HEK293T (cell line): Measurements from ENCODE around the gene SLCO4A1.

Experiments used
- CTCF ChIA-PET: fragments of 350-600 bp; formaldehyde crosslinking; extraction: SDS; loops from one replicate; lab custom pipeline; 2021; ENCODE audit warnings: antibody characterized with exemption, inconsistent platforms; lab: Yijun Ruan, JAX
- POLR2A ChIA-PET: fragments of 350-600 bp; formaldehyde crosslinking; extraction: SDS; loops from one replicate; lab custom pipeline; 2020; ENCODE audit warnings: antibody characterized with exemption, inconsistent platforms; lab: Yijun Ruan, JAX
- DNase-seq: peaks from one replicate; pipeline ENCODE4 v3.0.0; 2012; ENCODE audit warnings: mixed read lengths; ENCODE audit errors: extremely low spot score
- ARNT ChIP-seq: fragments of 450-650 bp; IDR thresholded peaks from 2 replicates; pipeline ENCODE4 v1.6.1; 2017; ENCODE audit warnings: mild to moderate bottlenecking
- BHLHE40 ChIP-seq: fragments of 450-650 bp; IDR thresholded peaks from 2 replicates; pipeline ENCODE4 v1.6.1; 2016; ENCODE audit warnings: mild to moderate bottlenecking, moderate library complexity, borderline replicate concordance
- CTBP1 ChIP-seq: fragments of 450-650 bp; IDR thresholded peaks from 2 replicates; pipeline ENCODE4 v1.6.1; 2016; ENCODE audit warnings: borderline replicate concordance
- ELF4 ChIP-seq: fragments of 450-650 bp; IDR thresholded peaks from 2 replicates; pipeline ENCODE4 v1.6.1; 2017; ENCODE audit warnings: antibody characterized with exemption
- FOXA1 ChIP-seq: fragments of 450-650 bp; IDR thresholded peaks from 2 replicates; pipeline ENCODE4 v1.6.1; 2016; ENCODE audit warnings: mild to moderate bottlenecking
- FOXK2 ChIP-seq: fragments of 450-650 bp; IDR thresholded peaks from 2 replicates; pipeline ENCODE4 v1.6.1; 2016; ENCODE audit warnings: mild to moderate bottlenecking
- FOXM1 ChIP-seq: fragments of 450-650 bp; IDR thresholded peaks from 2 replicates; pipeline ENCODE4 v1.6.1; 2017; ENCODE audit warnings: mild to moderate bottlenecking, borderline replicate concordance
- HDGF ChIP-seq: fragments of 450-650 bp; IDR thresholded peaks from 2 replicates; pipeline ENCODE4 v1.6.1; 2017; ENCODE audit warnings: antibody characterized with exemption, borderline replicate concordance
- L3MBTL2 ChIP-seq: fragments of 450-650 bp; conservative IDR thresholded peaks from 2 replicates; pipeline ENCODE4 v1.6.1; 2016; ENCODE audit warnings: mild to moderate bottlenecking
- LEF1 ChIP-seq: fragments of 450-650 bp; IDR thresholded peaks from 2 replicates; pipeline ENCODE4 v1.6.1; 2017; ENCODE audit warnings: mild to moderate bottlenecking, borderline replicate concordance
- NFRKB ChIP-seq: fragments of 450-650 bp; IDR thresholded peaks from 2 replicates; pipeline ENCODE4 v1.6.1; 2016; ENCODE audit warnings: mild to moderate bottlenecking, moderate library complexity
- SP1 ChIP-seq: fragments of 450-650 bp; IDR thresholded peaks from 2 replicates; pipeline ENCODE4 v1.6.1; 2017
- SUZ12 ChIP-seq: fragments of 450-650 bp; IDR thresholded peaks from 2 replicates; pipeline ENCODE4 v1.6.1; 2016; ENCODE audit warnings: mild to moderate bottlenecking
- TARDBP ChIP-seq: fragments of 450-650 bp; IDR thresholded peaks from 2 replicates; pipeline ENCODE4 v1.6.1; 2016
- ZNF384 ChIP-seq: fragments of 450-650 bp; IDR thresholded peaks from 2 replicates; pipeline ENCODE4 v1.6.1; 2016
- TF ChIP-seq, protein P1 (sequence below): fragments of 450-650 bp; IDR thresholded peaks from 2 replicates; pipeline ENCODE4 v1.6.1; 2016

The SLCO4A1 gene

DNA sequence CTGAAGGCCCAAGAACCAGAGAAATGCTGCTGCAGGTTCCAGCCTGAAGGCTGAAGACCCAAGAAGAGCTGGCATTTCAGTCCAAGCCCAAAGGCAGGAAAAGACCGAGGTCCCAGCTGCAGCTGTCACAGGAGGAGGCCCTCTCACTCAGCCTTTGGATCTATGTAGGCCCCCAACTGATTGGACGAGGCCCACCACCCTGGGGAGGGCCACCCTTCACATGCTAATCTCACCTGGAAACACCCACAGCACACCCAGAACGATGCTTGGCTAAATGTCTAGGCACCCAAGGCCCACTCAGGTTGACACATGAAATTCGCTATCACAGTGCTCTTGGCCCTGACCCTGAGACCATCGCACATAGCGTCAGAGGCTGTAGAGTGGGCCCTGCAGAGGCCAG, 6.8 kb downstream of the SLCO4A1 start:
- ChIA-PET CTCF (no interaction called here), POLR2A (interaction anchor here (0.8 kb wide), 1 partner anchor 8 kb away, joined by 3 read pairs; no protein-coding TSS in a partner anchor)
- TF ChIP-seq SP1 (no peak), HDGF (no peak), SUZ12 (no peak), TARDBP (no peak), FOXK2 (no peak), L3MBTL2 (no peak), FOXM1 (no peak), ELF4 (no peak), BHLHE40 (no peak)
- no peak for DNase-seq

DNA sequence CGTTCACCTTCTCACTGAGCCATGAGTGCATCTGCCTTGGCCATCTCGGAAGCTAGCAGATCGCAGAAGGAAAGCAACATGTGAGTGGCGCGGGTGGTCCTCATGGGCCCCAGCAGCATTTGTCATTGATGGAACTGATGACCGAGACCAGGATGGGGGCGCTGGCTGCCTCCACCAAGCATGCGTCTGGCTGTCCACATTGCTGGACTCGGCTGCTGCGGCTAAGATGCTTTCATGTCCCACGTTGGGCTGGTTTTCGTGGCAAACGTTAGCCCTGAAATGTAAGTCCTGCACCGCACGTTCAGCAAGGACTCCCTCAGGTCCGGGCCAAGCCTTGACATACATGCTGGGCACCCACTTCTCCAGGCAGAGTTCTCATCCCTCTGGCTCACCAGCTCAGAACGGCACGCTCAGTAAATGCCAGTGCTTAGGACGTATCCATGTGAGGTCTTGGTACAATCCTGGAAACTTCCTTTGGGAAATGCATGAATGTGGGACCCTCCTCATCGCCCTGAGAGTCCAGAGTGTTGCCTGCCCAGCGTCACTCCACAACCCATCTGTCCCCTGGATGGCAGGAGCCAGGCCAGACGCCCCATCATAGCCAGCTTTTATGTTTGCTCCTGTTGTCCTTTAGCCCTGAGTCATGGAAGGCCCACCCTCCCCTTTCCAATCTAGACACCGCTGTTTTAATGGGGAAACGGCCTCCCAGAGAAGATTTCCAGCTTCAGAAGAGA, 8.4 kb downstream of the SLCO4A1 start:
- ChIA-PET POLR2A (interaction anchor here (0.8 to 1.7 kb wide), 3 partner anchors 8 to 145 kb away, joined by 3 to 11 read pairs (median 3); partner anchors contain the start of genes MRGBP and SLCO4A1), CTCF (interaction anchor here (0.6 to 1.1 kb wide), 3 partner anchors 14 to 241 kb away, joined by 3 read pairs; no protein-coding TSS in a partner anchor)
- TF ChIP-seq TARDBP (no peak), FOXK2 (no peak), CTBP1 (no peak), ARNT (no peak), L3MBTL2 (no peak), LEF1 (no peak), ELF4 (no peak), HDGF (no peak), ZNF384 (no peak), NFRKB (no peak)
- TF ChIP-seq, protein P1, sequence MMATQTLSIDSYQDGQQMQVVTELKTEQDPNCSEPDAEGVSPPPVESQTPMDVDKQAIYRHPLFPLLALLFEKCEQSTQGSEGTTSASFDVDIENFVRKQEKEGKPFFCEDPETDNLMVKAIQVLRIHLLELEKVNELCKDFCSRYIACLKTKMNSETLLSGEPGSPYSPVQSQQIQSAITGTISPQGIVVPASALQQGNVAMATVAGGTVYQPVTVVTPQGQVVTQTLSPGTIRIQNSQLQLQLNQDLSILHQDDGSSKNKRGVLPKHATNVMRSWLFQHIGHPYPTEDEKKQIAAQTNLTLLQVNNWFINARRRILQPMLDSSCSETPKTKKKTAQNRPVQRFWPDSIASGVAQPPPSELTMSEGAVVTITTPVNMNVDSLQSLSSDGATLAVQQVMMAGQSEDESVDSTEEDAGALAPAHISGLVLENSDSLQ: no peak
- DNase-seq: no peak

DNA sequence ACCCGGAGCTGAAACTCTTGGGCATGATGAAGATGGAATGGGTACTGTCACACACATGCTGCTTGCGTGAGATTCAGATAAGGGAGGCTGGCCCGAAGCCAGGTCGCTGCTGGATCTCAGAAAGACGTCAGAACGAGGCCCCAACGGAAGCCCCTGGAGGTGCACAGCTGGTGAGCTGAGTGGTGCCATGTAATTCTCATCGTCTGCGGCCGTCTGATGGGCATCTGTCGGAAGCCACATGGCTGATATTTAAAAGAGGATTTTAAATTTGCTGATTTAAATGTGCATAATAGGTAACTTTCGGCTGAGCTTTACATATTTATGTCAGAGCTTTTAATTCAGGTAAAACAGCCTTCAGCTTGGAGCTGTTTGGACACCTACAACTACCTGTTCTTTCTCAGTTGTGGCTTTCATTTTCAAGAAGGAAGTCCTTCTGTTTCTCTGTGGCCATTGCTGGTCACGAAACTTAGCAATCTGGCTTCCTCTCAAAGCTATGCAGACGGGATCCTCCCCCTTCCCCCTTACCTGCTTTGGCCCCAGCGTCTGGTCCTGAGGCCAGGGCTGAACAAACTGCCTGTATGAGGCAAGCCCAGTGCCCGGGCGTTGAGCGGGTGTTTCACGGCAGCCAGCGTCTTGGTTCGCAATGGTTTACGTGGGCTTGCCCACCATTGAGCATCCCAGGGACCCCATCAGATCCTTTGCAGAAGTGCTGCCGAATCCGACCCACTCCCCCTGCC, 9.2 kb downstream of the SLCO4A1 start:
- ChIA-PET CTCF (interaction anchor here (0.7 to 1.1 kb wide), 2 partner anchors 13 to 241 kb away, joined by 3 read pairs; no protein-coding TSS in a partner anchor), POLR2A (interaction anchor here (1.2 to 1.7 kb wide), 2 partner anchors 9 to 145 kb away, joined by 3 to 11 read pairs; partner anchors contain the start of genes MRGBP and SLCO4A1)
- no peak for DNase-seq
- TF ChIP-seq L3MBTL2 (no peak), ZNF384 (no peak), NFRKB (no peak), CTBP1 (no peak)

DNA sequence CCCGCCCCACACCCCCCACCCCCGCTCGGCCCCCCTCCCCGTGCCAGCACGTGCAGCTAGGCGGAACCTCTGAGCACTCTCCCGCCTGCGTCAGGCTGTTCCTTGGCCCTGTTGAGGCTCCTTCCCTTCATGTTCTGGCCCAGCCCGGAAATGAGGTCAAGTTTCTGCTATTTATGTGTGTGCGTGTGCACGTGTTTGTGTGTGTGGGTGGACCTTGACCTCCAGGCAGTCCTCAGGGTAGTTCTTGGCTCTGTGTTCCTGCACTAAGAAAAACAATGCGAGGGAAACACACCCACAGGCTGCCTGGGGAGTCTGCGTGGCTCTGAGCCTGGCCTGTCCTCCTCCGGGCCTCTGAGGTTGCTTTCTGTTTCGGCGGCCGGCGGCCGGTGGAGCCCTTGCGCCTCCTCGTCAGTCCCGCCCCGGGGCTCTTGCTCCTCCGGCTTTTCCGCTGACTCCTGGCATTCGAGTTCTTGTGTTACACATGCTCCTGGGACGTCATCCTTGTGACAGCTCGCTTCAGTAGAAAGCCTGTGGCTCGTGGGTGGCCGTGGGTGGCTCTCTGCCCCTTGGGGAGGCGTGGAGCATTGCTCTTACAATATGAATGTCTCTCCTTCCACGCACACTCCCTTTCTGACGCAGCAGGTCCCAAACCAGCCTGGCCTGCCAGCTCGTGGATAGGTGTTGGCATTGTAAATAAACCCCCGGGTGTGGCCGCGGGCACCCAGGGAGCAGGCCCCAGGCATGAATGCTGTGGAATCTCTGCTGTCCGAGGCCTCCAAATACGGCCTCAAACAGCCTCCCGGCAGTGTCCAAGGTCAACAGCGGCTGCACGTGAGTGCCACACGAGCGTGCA, 10.0 kb downstream of the SLCO4A1 start:
- ChIA-PET CTCF (interaction anchor here (0.6 kb wide), 1 partner anchor 156 kb away, joined by 3 read pairs; no protein-coding TSS in a partner anchor), POLR2A (interaction anchor here (1.2 kb wide), 1 partner anchor 144 kb away, joined by 3 read pairs; the partner anchor contains the start of gene MRGBP)
- TF ChIP-seq L3MBTL2 (peak; percentile 78), SUZ12 (no peak)
- peak; percentile 53 for DNase-seq

DNA sequence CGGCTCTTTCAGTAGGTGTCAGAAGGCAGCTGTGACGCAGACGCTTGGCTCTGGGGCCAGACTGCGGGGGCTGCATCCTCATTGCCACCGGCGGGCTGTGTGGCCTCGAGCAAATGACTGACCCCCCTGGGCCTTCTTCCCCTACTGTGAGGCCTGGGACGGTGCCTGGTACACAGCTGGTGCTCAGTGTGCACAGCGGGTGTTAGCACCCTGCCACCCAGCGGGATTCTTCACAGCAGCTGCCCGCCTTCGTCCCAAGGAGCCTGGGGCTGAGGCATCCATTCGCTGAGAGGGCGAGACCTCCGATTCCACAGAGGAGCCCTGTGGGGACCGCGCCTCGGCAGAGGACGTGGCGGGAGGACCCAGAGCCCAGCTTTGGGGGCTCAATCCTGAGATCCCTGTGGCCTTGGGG, 10.6 kb downstream of the SLCO4A1 start:
- no peak for TF ChIP-seq ZNF384
- no peak for DNase-seq
- CTCF ChIA-PET: interaction anchor here (0.6 kb wide), 1 partner anchor 155 kb away, joined by 3 read pairs; no protein-coding TSS in a partner anchor
- POLR2A ChIA-PET: no interaction called here

DNA sequence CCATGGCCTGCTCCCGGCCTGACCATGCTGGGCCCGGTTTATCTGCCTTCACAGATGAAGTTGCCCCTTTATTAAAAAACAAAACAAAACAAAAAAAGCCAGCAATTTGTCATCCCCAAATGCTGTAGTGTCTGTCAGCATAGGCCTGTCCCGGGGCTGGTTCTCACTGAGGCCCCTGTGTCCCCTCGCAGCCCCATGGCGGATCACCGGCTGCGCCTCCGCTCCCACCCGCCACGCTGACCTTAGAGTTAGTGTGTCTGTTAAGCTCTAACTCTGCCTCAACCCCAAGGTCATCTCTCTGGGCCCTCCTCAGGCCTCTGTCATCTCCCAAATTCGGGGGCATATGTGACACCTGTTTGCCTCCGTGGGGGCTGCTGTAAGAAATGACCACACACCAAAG, 11.1 kb downstream of the SLCO4A1 start:
- CTCF ChIA-PET: no interaction called here
- no peak for DNase-seq
- no peak for TF ChIP-seq NFRKB
- TF ChIP-seq FOXM1: no peak
- no peak for TF ChIP-seq FOXA1
- TF ChIP-seq HDGF: no peak
- no peak for TF ChIP-seq ARNT
- TF ChIP-seq ZNF384: no peak
- TF ChIP-seq CTBP1: no peak
- TF ChIP-seq ELF4: no peak
- TF ChIP-seq, protein P1: no peak
- TF ChIP-seq L3MBTL2: no peak
- TF ChIP-seq BHLHE40: no peak
- TF ChIP-seq SUZ12: no peak
- no peak for TF ChIP-seq TARDBP
- POLR2A ChIA-PET: no interaction called here
